Erythroblast (primary cell): ENCODE results near the gene ASZ1.

ENCODE experiments used
- GATA1 ChIP-seq: IDR thresholded peaks from 2 replicates; pipeline ENCODE4 v1.6.1; 2011; ENCODE audit warnings: low read depth, mild to moderate bottlenecking, control low read depth, low read length, moderate library complexity
- POLR2A ChIP-seq: IDR thresholded peaks from 2 replicates; pipeline ENCODE4 v1.6.1; 2011; ENCODE audit warnings: mild to moderate bottlenecking, low read length

DNA sequence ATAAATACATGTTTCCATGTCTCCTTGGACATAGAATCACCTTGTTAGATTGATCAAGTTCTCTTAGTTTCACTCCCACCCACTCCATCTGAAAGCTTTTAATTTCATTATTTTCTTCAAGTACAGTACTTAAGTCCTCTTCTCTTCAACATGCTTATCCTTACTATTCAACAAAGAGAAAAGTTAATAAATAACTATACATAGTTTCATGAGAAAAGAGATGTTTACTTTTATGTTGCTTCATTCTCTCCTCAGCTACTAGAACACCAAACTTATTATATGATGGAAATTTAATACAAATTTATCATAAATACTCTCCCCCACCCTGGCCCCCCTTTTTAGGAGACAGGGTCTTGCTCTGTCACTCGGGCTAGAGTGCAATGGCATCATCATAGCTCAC is 33.5 kb downstream of the ASZ1 start:
- TF ChIP-seq POLR2A (no peak), GATA1 (no peak)
